Ramos (cell line): ENCODE data around the gene OR2A42.
"Not testable (repeated sequence)": the region's sequence is repeated elsewhere in the genome, so short reads cannot be mapped to it uniquely, and the experiment has no call there.

Experiments used
- in situ Hi-C: fragments of 300-500 bp; cut with MboI; formaldehyde crosslinking; loops from one replicate; pipeline ENCODE4 v1.14.3; 2022; ENCODE audit warnings: low sequenced_read_pairs; ENCODE audit not compliant: unreplicated experiment

The OR2A42 gene

GRCh38 chr7:144226866-144227265, 12.5 kb downstream of the OR2A42 start:
- in situ Hi-C loops = not testable (repeated sequence)

- in situ Hi-C loops = not testable (repeated sequence)
These were observed 15.7 kb downstream of the OR2A42 start for GRCh38 chr7:144223675-144224074.

GRCh38 chr7:144220531-144220930, 18.9 kb downstream of the OR2A42 start:
- in situ Hi-C loops = not testable (repeated sequence)

- in situ Hi-C loops = not testable (repeated sequence)
These were observed 20.3 kb downstream of the OR2A42 start for GRCh38 chr7:144219149-144219548.

GRCh38 chr7:144218581-144218980, 20.8 kb downstream of the OR2A42 start:
- in situ Hi-C loops = not testable (repeated sequence)

- in situ Hi-C loops = not testable (repeated sequence)
These were observed 22.2 kb downstream of the OR2A42 start for GRCh38 chr7:144217200-144217599.

GRCh38 chr7:144205306-144205705, 34.1 kb downstream of the OR2A42 start:
- in situ Hi-C loops = not testable (repeated sequence)

- in situ Hi-C loops = not testable (repeated sequence)
These were observed 36.3 kb downstream of the OR2A42 start for GRCh38 chr7:144203086-144203485.

- in situ Hi-C loops = not testable (repeated sequence)
These were observed 37.4 kb downstream of the OR2A42 start for GRCh38 chr7:144201978-144202377.

- in situ Hi-C loops = not testable (repeated sequence)
These were observed 40.5 kb downstream of the OR2A42 start for GRCh38 chr7:144198934-144199333.

GRCh38 chr7:144195212-144195872, 44.1 kb downstream of the OR2A42 start, which contains the start of gene ARHGEF35:
ARHGEF35 (minus strand) TSS chr7:144195833; CDS start chr7:144188383, 7,450 bp downstream.
- in situ Hi-C loops = not testable (repeated sequence)

- in situ Hi-C loops = not testable (repeated sequence)
These were observed 45.0 kb downstream of the OR2A42 start for GRCh38 chr7:144194453-144194852.

GRCh38 chr7:144193782-144194181, 45.6 kb downstream of the OR2A42 start:
- in situ Hi-C loops = not testable (repeated sequence)

GRCh38 chr7:144188578-144189171, 50.7 kb downstream of the OR2A42 start:
- in situ Hi-C loops = not testable (repeated sequence)

GRCh38 chr7:144187848-144188247, 51.6 kb downstream of the OR2A42 start:
- in situ Hi-C loops = not testable (repeated sequence)

- in situ Hi-C loops = not testable (repeated sequence)
These were observed 56.2 kb downstream of the OR2A42 start, which contains the start of gene CTAGE4 for GRCh38 chr7:144183166-144183565. CTAGE4 (plus strand) TSS chr7:144183466; CDS start chr7:144183504, 38 bp downstream.

GRCh38 chr7:144179165-144179479, 60.3 kb downstream of the OR2A42 start:
- in situ Hi-C loops = not testable (repeated sequence)

- in situ Hi-C loops = not testable (repeated sequence)
These were observed 60.8 kb downstream of the OR2A42 start for GRCh38 chr7:144178380-144179164.
